SU-DHL-6 (cell line): ENCODE data around the gene RPRD1B.
"Not testable (repeated sequence)": the region's sequence is repeated elsewhere in the genome, so short reads cannot be mapped to it uniquely, and the experiment has no call there.

Experiments used
- H2AFZ ChIP-seq: fragments of 200-600 bp; sonication (generic); 2 replicates; pipeline ENCODE4 v1.6.1; 2014; ENCODE audit warnings: low read depth, mild to moderate bottlenecking, moderate library complexity, mixed read lengths, antibody characterized with exemption, low read length; ENCODE audit not compliant: severe bottlenecking
- H3F3A ChIP-seq: fragments of 200-600 bp; shearing (Covaris generic); 2 replicates; pipeline ENCODE4 v1.6.0; 2016; ENCODE audit warnings: antibody characterized with exemption, mild to moderate bottlenecking; ENCODE audit not compliant: insufficient read depth
- H3K27ac ChIP-seq: fragments of 200-600 bp; sonication (generic); 2 replicates; pipeline ENCODE4 v1.5.1; 2016; ENCODE audit warnings: low read depth, mild to moderate bottlenecking, low read length, moderate library complexity, mixed read lengths
- H3K27me3 ChIP-seq: fragments of 200-600 bp; sonication (generic), shearing (Covaris generic); 2 replicates; pipeline ENCODE4 v1.6.0; 2014; ENCODE audit warnings: mild to moderate bottlenecking, low read length
- H3K36me3 ChIP-seq: fragments of 200-600 bp; sonication (generic); 2 replicates; pipeline ENCODE4 v1.6.1; 2014; ENCODE audit warnings: mild to moderate bottlenecking, low read length, mixed read lengths
- H3K4me2 ChIP-seq: fragments of 300-600, 200-600 bp; shearing (Covaris generic), sonication (generic); 2 replicates; pipeline ENCODE4 v1.6.0; 2014; ENCODE audit warnings: low read length, low read depth, mild to moderate bottlenecking; ENCODE audit not compliant: poor library complexity, severe bottlenecking
- H3K4me3 ChIP-seq: fragments of 200-600 bp; sonication (generic); 2 replicates; pipeline ENCODE4 v1.5.1; 2014; ENCODE audit warnings: antibody characterized with exemption, low read length, mild to moderate bottlenecking, mixed read lengths; ENCODE audit not compliant: insufficient read depth, poor library complexity, severe bottlenecking
- H3K79me2 ChIP-seq: fragments of 200-600 bp; sonication (generic); 2 replicates; pipeline ENCODE4 v1.6.1; 2014; ENCODE audit warnings: mild to moderate bottlenecking, low read length, moderate library complexity; ENCODE audit not compliant: insufficient read depth
- H3K9ac ChIP-seq: fragments of 200-600 bp; sonication (generic); 2 replicates; pipeline ENCODE4 v1.7.0; 2014; ENCODE audit warnings: mild to moderate bottlenecking, low read length
- H3K9me2 ChIP-seq: fragments of 200-600 bp; sonication (generic); replicated peaks from 2 replicates; pipeline ENCODE4 v1.6.1; 2014; ENCODE audit warnings: low read length; ENCODE audit not compliant: insufficient read depth
- H3K9me3 ChIP-seq: fragments of 200-600 bp; sonication (generic); 2 replicates; pipeline ENCODE4 v1.6.1; 2014; ENCODE audit warnings: low read length, mixed read lengths; ENCODE audit not compliant: insufficient read depth
- H4K20me1 ChIP-seq: fragments of 200-600 bp; sonication (generic); 2 replicates; pipeline ENCODE4 v1.6.1; 2014; ENCODE audit warnings: low read depth, mild to moderate bottlenecking, antibody characterized with exemption, low read length, moderate library complexity, mixed read lengths
- CTCF ChIP-seq: fragments of 200-600 bp; sonication (generic); IDR thresholded peaks from one replicate; pipeline ENCODE4 v1.5.1; 2017; ENCODE audit warnings: antibody characterized with exemption, mild to moderate bottlenecking, low read length, moderate library complexity; ENCODE audit not compliant: insufficient read depth, poor library complexity, severe bottlenecking
- EZH2phosphoT487 ChIP-seq: fragments of 200-600 bp; sonication (generic), shearing (Covaris generic); conservative IDR thresholded peaks from 2 replicates; pipeline ENCODE4 v1.6.1; 2018; ENCODE audit warnings: mild to moderate bottlenecking, antibody characterized with exemption, low read length, moderate library complexity, mixed read lengths

RPRD1B gene

GRCh38 chr20:38104285-38104684, 70.7 kb downstream of the RPRD1B start:
- no peak overlapping the region for H3K9ac ChIP-seq

GRCh38 chr20:38106461-38106860, 72.9 kb downstream of the RPRD1B start:
- Histone ChIP-seq H4K20me1 (no peaks in the 10 kb centered on the region), H3K4me3 (no peak overlapping the region), H3K27ac (no peak overlapping the region), H3K9me3 (no peaks in the 10 kb centered on the region), H3K9me2 (no peaks in the 10 kb centered on the region), H3K79me2 (no peaks in the 10 kb centered on the region), H3F3A (no peaks in the 10 kb centered on the region), H3K27me3 (no peaks in the 10 kb centered on the region), H3K4me2 (no peak overlapping the region), H2AFZ (no peak overlapping the region), H3K36me3 (no peaks in the 10 kb centered on the region), H3K9ac (no peak overlapping the region)
- TF ChIP-seq EZH2phosphoT487 (no peak), CTCF (no peak)

More at GRCh38 chr20:38104285-38104684, 70.7 kb downstream of the RPRD1B start:
- Histone ChIP-seq H3K27ac (no peak overlapping the region), H3K9me2 (no peaks in the 10 kb centered on the region), H3K9me3 (no peaks in the 10 kb centered on the region), H4K20me1 (no peaks in the 10 kb centered on the region), H3K4me2 (no peak overlapping the region), H2AFZ (no peak overlapping the region), H3F3A (no peaks in the 10 kb centered on the region), H3K79me2 (no peaks in the 10 kb centered on the region), H3K27me3 (no peaks in the 10 kb centered on the region), H3K36me3 (no peaks in the 10 kb centered on the region), H3K4me3 (no peak overlapping the region)
- TF ChIP-seq EZH2phosphoT487: no peak
- TF ChIP-seq CTCF: no peak

- H3K4me3 ChIP-seq, H3K27me3 ChIP-seq, H3K27ac ChIP-seq, H3K36me3 ChIP-seq, H3K9ac ChIP-seq, H3K79me2 ChIP-seq, H3K9me2 ChIP-seq, H3K4me2 ChIP-seq, H2AFZ ChIP-seq, H3F3A ChIP-seq, H4K20me1 ChIP-seq, H3K9me3 ChIP-seq: not testable (repeated sequence)
Measured at GRCh38 chr20:38107386-38107785, 73.8 kb downstream of the RPRD1B start.

GRCh38 chr20:38107916-38108315, 74.4 kb downstream of the RPRD1B start:
- not testable (repeated sequence) for H3K36me3 ChIP-seq, H2AFZ ChIP-seq, H3K27me3 ChIP-seq, H3K9me3 ChIP-seq, H3F3A ChIP-seq, H3K9me2 ChIP-seq, H3K4me2 ChIP-seq, H3K4me3 ChIP-seq, H3K9ac ChIP-seq, H3K79me2 ChIP-seq, H4K20me1 ChIP-seq, H3K27ac ChIP-seq
